Mesothelial cell of epicardium (in vitro differentiated cells): ENCODE data around the gene PNP. TPM values are rescaled to one million over a fixed set of nuclear protein-coding genes. Genes with fewer than 3 reads are reported as not detected.

ENCODE experiments used
- DNase-seq, 2 experiments: peaks; one replicate each; pipeline ENCODE4 v3.0.0; 2021; ENCODE audit warnings: low spot score in 2 of 2; ENCODE audit not compliant: unreplicated experiment in 2 of 2
- H3K27ac Mint-ChIP-seq: 2 replicates; pipeline ENCODE4 v1.8.0; 2021; ENCODE audit warnings: mixed read lengths
- H3K27me3 Mint-ChIP-seq: 2 replicates; pipeline ENCODE4 v1.8.0; 2021; ENCODE audit warnings: low read depth, mixed read lengths
- H3K36me3 Mint-ChIP-seq: 2 replicates; pipeline ENCODE4 v1.8.0; 2021; ENCODE audit warnings: mixed read lengths
- H3K4me1 Mint-ChIP-seq: 2 replicates; pipeline ENCODE4 v1.8.0; 2021; ENCODE audit warnings: mixed read lengths
- H3K4me3 Mint-ChIP-seq: 2 replicates; pipeline ENCODE4 v1.8.0; 2021; ENCODE audit warnings: mild to moderate bottlenecking, moderate library complexity, mixed read lengths
- H3K9me3 Mint-ChIP-seq: 2 replicates; pipeline ENCODE4 v1.8.0; 2021; ENCODE audit warnings: mixed read lengths
- total RNA-seq: library from RNA; stranded (reverse); gene quantifications from 3 replicates; pipeline ENCODE4 v1.2.1, GENCODE V29; 2021
- TF ChIP-seq, protein P1 (sequence below): fragments of 200-600 bp; sonication (generic); IDR thresholded peaks from one replicate; pipeline ENCODE4 v1.5.0; 2021; ENCODE audit warnings: antibody characterized with exemption; ENCODE audit not compliant: unreplicated experiment

Gene PNP
- total RNA-seq, result 10.3 to 11.3 TPM (median 10.4 TPM) in 3 replicates

DNA sequence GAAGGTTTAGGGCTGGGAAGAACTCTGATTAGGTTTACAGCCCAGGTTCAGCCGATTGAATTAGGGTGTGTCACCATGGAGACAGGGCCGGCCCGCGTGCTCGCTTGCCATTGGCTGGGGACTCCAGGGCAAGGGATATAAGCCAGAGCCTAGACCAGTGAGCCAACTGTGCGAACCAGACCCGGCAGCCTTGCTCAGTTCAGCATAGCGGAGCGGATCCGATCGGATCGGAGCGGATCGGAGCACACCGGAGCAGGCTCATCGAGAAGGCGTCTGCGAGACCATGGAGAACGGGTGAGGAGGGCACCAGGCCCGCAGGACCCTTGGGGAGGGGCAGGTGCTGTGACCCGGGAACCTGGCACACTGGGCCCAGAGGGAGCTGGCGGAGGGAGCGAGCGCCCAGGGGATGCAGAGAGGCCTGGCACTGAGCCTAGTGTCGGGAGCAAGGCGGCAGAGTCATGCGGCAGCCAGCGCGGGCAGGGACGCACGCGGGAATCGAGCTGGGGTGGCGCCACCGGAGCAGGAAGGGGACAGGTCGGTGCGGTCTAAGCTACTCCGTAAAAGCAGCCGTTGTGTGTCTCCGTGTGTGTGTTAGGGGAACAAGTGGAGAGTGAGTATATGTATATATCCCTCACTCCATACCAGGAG lies at the start of gene PNP:
Gene PNP, plus strand, starts transcription at position 165 of the 648 bp plus-strand sequence. Its CDS starts 119 bp downstream, at position 284.
- H3K9me3 Mint-ChIP-seq, result no peaks in the 10 kb centered on the region
- peak; percentile 46 to 74 for DNase-seq
- H3K27ac Mint-ChIP-seq, result peak within 1 kb of the TSS; percentile 88
- H3K36me3 Mint-ChIP-seq, result no peaks in the 10 kb centered on the region
- peak within 1 kb of the TSS; percentile 91 for H3K4me3 Mint-ChIP-seq
- peaks cover 4% of the 10 kb centered on the region for H3K27me3 Mint-ChIP-seq
- TF ChIP-seq, protein P1, sequence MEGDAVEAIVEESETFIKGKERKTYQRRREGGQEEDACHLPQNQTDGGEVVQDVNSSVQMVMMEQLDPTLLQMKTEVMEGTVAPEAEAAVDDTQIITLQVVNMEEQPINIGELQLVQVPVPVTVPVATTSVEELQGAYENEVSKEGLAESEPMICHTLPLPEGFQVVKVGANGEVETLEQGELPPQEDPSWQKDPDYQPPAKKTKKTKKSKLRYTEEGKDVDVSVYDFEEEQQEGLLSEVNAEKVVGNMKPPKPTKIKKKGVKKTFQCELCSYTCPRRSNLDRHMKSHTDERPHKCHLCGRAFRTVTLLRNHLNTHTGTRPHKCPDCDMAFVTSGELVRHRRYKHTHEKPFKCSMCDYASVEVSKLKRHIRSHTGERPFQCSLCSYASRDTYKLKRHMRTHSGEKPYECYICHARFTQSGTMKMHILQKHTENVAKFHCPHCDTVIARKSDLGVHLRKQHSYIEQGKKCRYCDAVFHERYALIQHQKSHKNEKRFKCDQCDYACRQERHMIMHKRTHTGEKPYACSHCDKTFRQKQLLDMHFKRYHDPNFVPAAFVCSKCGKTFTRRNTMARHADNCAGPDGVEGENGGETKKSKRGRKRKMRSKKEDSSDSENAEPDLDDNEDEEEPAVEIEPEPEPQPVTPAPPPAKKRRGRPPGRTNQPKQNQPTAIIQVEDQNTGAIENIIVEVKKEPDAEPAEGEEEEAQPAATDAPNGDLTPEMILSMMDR, result no peak
- peaks cover 16% of the 10 kb centered on the region for H3K4me1 Mint-ChIP-seq

- H3K27ac Mint-ChIP-seq, result no peak overlapping the region
- H3K4me3 Mint-ChIP-seq, result no peak overlapping the region
- peaks cover 7% of the 10 kb centered on the region for H3K4me1 Mint-ChIP-seq
- no peaks in the 10 kb centered on the region for H3K36me3 Mint-ChIP-seq
- no peaks in the 10 kb centered on the region for H3K9me3 Mint-ChIP-seq
- H3K27me3 Mint-ChIP-seq, result peaks cover 3% of the 10 kb centered on the region
- TF ChIP-seq, protein P1, result no peak
- DNase-seq, result no peak
Measured at GRCh38 chr14:20419419-20419818, 49.8 kb upstream of the PNP start.

DNA sequence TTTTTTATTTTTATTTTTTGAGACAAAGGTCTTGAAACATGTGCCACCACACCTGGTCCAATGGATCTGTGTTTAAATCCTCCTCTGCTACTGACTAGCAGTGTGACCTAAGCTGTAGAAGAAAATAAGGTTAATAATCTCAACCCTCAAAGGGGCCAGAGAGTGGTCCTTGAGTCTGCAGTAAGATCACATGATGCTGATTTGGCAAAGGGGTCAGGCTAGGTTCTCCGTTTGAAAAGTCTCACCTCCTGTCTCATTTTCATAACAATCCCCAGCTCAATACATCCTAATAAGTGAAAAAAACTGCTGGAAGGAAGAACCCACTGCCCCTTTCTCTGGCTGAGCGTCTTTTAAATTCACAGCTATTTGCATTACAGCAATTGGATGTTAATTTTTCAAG lies 47.9 kb upstream of the PNP start:
- H3K9me3 Mint-ChIP-seq, result no peaks in the 10 kb centered on the region
- TF ChIP-seq, protein P1, result no peak
- H3K36me3 Mint-ChIP-seq, result no peaks in the 10 kb centered on the region
- H3K27ac Mint-ChIP-seq, result no peak overlapping the region
- H3K4me1 Mint-ChIP-seq, result peaks cover 7% of the 10 kb centered on the region
- H3K4me3 Mint-ChIP-seq, result no peak overlapping the region
- H3K27me3 Mint-ChIP-seq, result peaks cover 3% of the 10 kb centered on the region
- no peak for DNase-seq

GRCh38 chr14:20422886-20423285 lies 46.3 kb upstream of the PNP start:
- no peaks in the 10 kb centered on the region for H3K9me3 Mint-ChIP-seq
- no peak for DNase-seq
- H3K36me3 Mint-ChIP-seq, result no peaks in the 10 kb centered on the region
- peaks cover 3% of the 10 kb centered on the region for H3K27me3 Mint-ChIP-seq
- TF ChIP-seq, protein P1, result no peak
- H3K4me3 Mint-ChIP-seq, result no peak overlapping the region
- H3K4me1 Mint-ChIP-seq, result peaks cover under 1% of the 10 kb centered on the region
- no peak overlapping the region for H3K27ac Mint-ChIP-seq

- Mint-ChIP-seq H3K4me1 (no peaks in the 10 kb centered on the region), H3K36me3 (no peaks in the 10 kb centered on the region), H3K9me3 (no peaks in the 10 kb centered on the region), H3K27me3 (no peaks in the 10 kb centered on the region), H3K4me3 (no peak overlapping the region), H3K27ac (no peak overlapping the region)
- TF ChIP-seq, protein P1, result no peak
- DNase-seq, result no peak
Measured at GRCh38 chr14:20424851-20425250, 44.4 kb upstream of the PNP start.
